Measurements from ENCODE around the gene RSPH3.
"Not testable (repeated sequence)": the region's sequence is repeated elsewhere in the genome, so short reads cannot be mapped to it uniquely, and the experiment has no call there.

The RSPH3 gene

GRCh38 chr6:158970640-158971275 lies 29.2 kb downstream of the RSPH3 start:
- DNase-seq: no peak

GRCh38 chr6:158969148-158969547 lies 30.9 kb downstream of the RSPH3 start:
- no peak for DNase-seq

GRCh38 chr6:158963020-158963808 lies 36.8 kb downstream of the RSPH3 start:
- no peak for DNase-seq

GRCh38 chr6:158962371-158962770 lies 37.6 kb downstream of the RSPH3 start:
- DNase-seq: no peak

- DNase-seq: no peak
Observed at GRCh38 chr6:158960026-158960425, 40.0 kb downstream of the RSPH3 start.

- DNase-seq: no peak
Observed at GRCh38 chr6:158959552-158959951, 40.5 kb downstream of the RSPH3 start.

- DNase-seq: peak; percentile 46
Observed at GRCh38 chr6:158958504-158959386, 41.3 kb downstream of the RSPH3 start.

- DNase-seq: no peak
Observed at GRCh38 chr6:158955255-158955654, 44.7 kb downstream of the RSPH3 start.

GRCh38 chr6:158954753-158955152 lies 45.2 kb downstream of the RSPH3 start:
- no peak for DNase-seq

GRCh38 chr6:158952011-158952410 lies 48.0 kb downstream of the RSPH3 start:
- DNase-seq: not testable (repeated sequence)

- not testable (repeated sequence) for DNase-seq
Observed at GRCh38 chr6:158951565-158951964, 48.4 kb downstream of the RSPH3 start.

GRCh38 chr6:158947284-158947683 lies 52.7 kb downstream of the RSPH3 start:
- DNase-seq: no peak

- DNase-seq: no peak
Observed at GRCh38 chr6:158943380-158944032, 56.5 kb downstream of the RSPH3 start.

GRCh38 chr6:158942349-158942748 lies 57.7 kb downstream of the RSPH3 start:
- no peak for DNase-seq

- DNase-seq: no peak
Observed at GRCh38 chr6:158941246-158941645, 58.8 kb downstream of the RSPH3 start.

- DNase-seq: no peak
Observed at GRCh38 chr6:158939255-158940159, 60.5 kb downstream of the RSPH3 start.

GRCh38 chr6:158938811-158939254 lies 61.2 kb downstream of the RSPH3 start:
- peak; percentile 13 for DNase-seq

- no peak for DNase-seq
Observed at GRCh38 chr6:158938220-158938619, 61.8 kb downstream of the RSPH3 start.

- no peak for DNase-seq
Observed at GRCh38 chr6:158934157-158934556, 65.8 kb downstream of the RSPH3 start.

GRCh38 chr6:158933079-158933595 lies 66.9 kb downstream of the RSPH3 start:
- no peak for DNase-seq

- no peak for DNase-seq
Observed at GRCh38 chr6:158928068-158928467, 71.9 kb downstream of the RSPH3 start.

Data from CD4-positive, alpha-beta T cell treated with Interleukin-17A for 1 hour (primary cell).